GM23338 (cell line): Measurements from ENCODE around the gene CDK18. TPM values are rescaled to one million over a fixed set of nuclear protein-coding genes. Genes with fewer than 3 reads are reported as not detected.

Experiments used
- ATAC-seq: fragments of 200-7000 bp; cut with Tn5 transposase; 3 replicates; pipeline ENCODE4 v1.9.1; 2020
- DNase-seq: peaks from one replicate; pipeline ENCODE4 v3.0.0-alpha.2; 2015; ENCODE audit warnings: low spot score
- H2AFZ ChIP-seq: fragments of 200-600 bp; sonication (generic); 2 replicates; pipeline ENCODE4 v1.8.0; 2016; ENCODE audit warnings: antibody characterized with exemption, mild to moderate bottlenecking, moderate library complexity
- H3F3A ChIP-seq: fragments of 200-600 bp; sonication (generic); replicated peaks from 2 replicates; pipeline ENCODE4 v1.8.0; 2017; ENCODE audit warnings: antibody characterized with exemption, mixed run types, low read depth
- H3K27ac ChIP-seq: fragments of 200-600 bp; sonication (generic); 2 replicates; pipeline ENCODE4 v1.6.1; 2016; ENCODE audit warnings: low read depth
- H3K27me3 ChIP-seq: fragments of 200-600 bp; sonication (generic); 2 replicates; pipeline ENCODE4 v1.8.0; 2016; ENCODE audit warnings: mild to moderate bottlenecking, mixed run types, moderate library complexity; ENCODE audit not compliant: insufficient read depth
- H3K36me3 ChIP-seq: fragments of 200-600 bp; sonication (generic); 2 replicates; pipeline ENCODE4 v1.8.0; 2016; ENCODE audit warnings: mild to moderate bottlenecking; ENCODE audit not compliant: insufficient read depth
- H3K4me1 ChIP-seq: fragments of 200-600 bp; sonication (generic); 2 replicates; pipeline ENCODE4 v1.8.0; 2016; ENCODE audit warnings: mild to moderate bottlenecking, moderate library complexity; ENCODE audit not compliant: insufficient read depth
- H3K4me2 ChIP-seq: fragments of 200-600 bp; sonication (generic); 2 replicates; pipeline ENCODE4 v1.7.1; 2017; ENCODE audit warnings: mixed run types
- H3K4me3 ChIP-seq: fragments of 200-600 bp; sonication (generic); 2 replicates; pipeline ENCODE4 v1.6.1; 2016; ENCODE audit warnings: mixed run types
- H3K79me2 ChIP-seq: fragments of 200-600 bp; sonication (generic); replicated peaks from 2 replicates; pipeline ENCODE4 v1.8.0; 2017; ENCODE audit warnings: mild to moderate bottlenecking; ENCODE audit not compliant: insufficient read depth
- H3K9me2 ChIP-seq: fragments of 200-600 bp; sonication (generic); 2 replicates; pipeline ENCODE4 v1.8.0; 2017; ENCODE audit not compliant: insufficient read depth
- H4K20me1 ChIP-seq: fragments of 200-600 bp; sonication (generic); replicated peaks from 2 replicates; pipeline ENCODE4 v1.8.0; 2017; ENCODE audit warnings: mild to moderate bottlenecking; ENCODE audit not compliant: insufficient read depth
- H3K27ac Mint-ChIP-seq: 2 replicates; pipeline ENCODE4 v1.8.0; 2020; ENCODE audit warnings: inconsistent platforms, mild to moderate bottlenecking, moderate library complexity, mixed read lengths
- H3K27me3 Mint-ChIP-seq: 3 replicates; pipeline ENCODE4 v1.8.0; 2022; ENCODE audit warnings: low read depth, mild to moderate bottlenecking, moderate library complexity, mixed read lengths, inconsistent platforms; ENCODE audit not compliant: insufficient read depth, poor library complexity
- H3K36me3 Mint-ChIP-seq: 3 replicates; pipeline ENCODE4 v1.8.0; 2021; ENCODE audit warnings: low read depth, mild to moderate bottlenecking, inconsistent platforms, moderate library complexity, mixed read lengths
- H3K4me1 Mint-ChIP-seq: 3 replicates; pipeline ENCODE4 v1.8.0; 2020; ENCODE audit warnings: mild to moderate bottlenecking, inconsistent platforms, mixed read lengths
- H3K4me3 Mint-ChIP-seq: 3 replicates; pipeline ENCODE4 v1.8.0; 2021; ENCODE audit warnings: moderate library complexity, mild to moderate bottlenecking, inconsistent platforms, mixed read lengths
- H3K9me3 Mint-ChIP-seq: 3 replicates; pipeline ENCODE4 v1.8.0; 2020; ENCODE audit warnings: moderate library complexity, mild to moderate bottlenecking, inconsistent platforms, mixed read lengths
- CREB1 ChIP-seq: fragments of 250-450 bp; sonication (Bioruptor Pico); IDR thresholded peaks from 2 replicates; pipeline ENCODE4 v1.5.0; 2020; ENCODE audit warnings: low read depth, mild to moderate bottlenecking, moderate library complexity
- CTCF ChIP-seq, 2 experiments: fragments of 200-600 bp in 1 of 2; sonication (generic) in 1 of 2; conservative IDR thresholded peaks; 2 replicates each; pipeline versions ENCODE4 v1.5.1 to v1.6.1; 2016 to 2017; ENCODE audit warnings: antibody characterized with exemption in 2 of 2, low read depth in 2 of 2, mild to moderate bottlenecking in 2 of 2, moderate library complexity in 1 of 2
- ETS1 ChIP-seq: IDR thresholded peaks from 2 replicates; pipeline ENCODE4 v1.6.1; 2016; ENCODE audit warnings: antibody characterized with exemption
- EZH2 ChIP-seq: fragments of 200-600 bp; sonication (generic); IDR thresholded peaks from one replicate; pipeline ENCODE4 v1.8.0; 2017; ENCODE audit warnings: antibody characterized with exemption, mild to moderate bottlenecking, low read depth; ENCODE audit not compliant: unreplicated experiment
- EZH2phosphoT487 ChIP-seq: fragments of 200-600 bp; sonication (generic); IDR thresholded peaks from one replicate; pipeline ENCODE4 v1.8.1; 2018; ENCODE audit warnings: antibody characterized with exemption; ENCODE audit not compliant: unreplicated experiment
- JUNB ChIP-seq: IDR thresholded peaks from one replicate; pipeline ENCODE4 v1.6.1; 2016; ENCODE audit warnings: antibody characterized with exemption; ENCODE audit not compliant: unreplicated experiment
- NANOG ChIP-seq: IDR thresholded peaks from 2 replicates; pipeline ENCODE4 v1.6.1; 2016; ENCODE audit warnings: antibody characterized with exemption, borderline replicate concordance
- POLR2AphosphoS5 ChIP-seq: IDR thresholded peaks from 2 replicates; pipeline ENCODE4 v1.6.1; 2016; ENCODE audit warnings: antibody characterized with exemption, low read depth
- REST ChIP-seq: IDR thresholded peaks from one replicate; pipeline ENCODE4 v1.6.1; 2018; ENCODE audit warnings: antibody characterized with exemption; ENCODE audit not compliant: unreplicated experiment
- STAT1 ChIP-seq: IDR thresholded peaks from one replicate; pipeline ENCODE4 v1.6.1; 2016; ENCODE audit warnings: antibody characterized with exemption; ENCODE audit not compliant: unreplicated experiment
- ZNF114 ChIP-seq: fragments of 250-450 bp; sonication (Bioruptor Pico); IDR thresholded peaks from 2 replicates; pipeline ENCODE4 v1.5.0; 2020; ENCODE audit warnings: mild to moderate bottlenecking, moderate library complexity
- ZNF331 ChIP-seq: fragments of 250-450 bp; sonication (Bioruptor Pico); IDR thresholded peaks from 2 replicates; pipeline ENCODE4 v1.5.0; 2020; ENCODE audit warnings: low read depth, mild to moderate bottlenecking, moderate library complexity
- ZNF462 ChIP-seq: fragments of 250-450 bp; sonication (Bioruptor Pico); IDR thresholded peaks from 2 replicates; pipeline ENCODE4 v1.5.0; 2020; ENCODE audit warnings: mild to moderate bottlenecking, moderate library complexity
- polyA plus RNA-seq: library from polyadenylated mRNA; unstranded; fragments of >200 nt; fragmentation: Nextera tagmentation; extraction: Ambion mirVana; gene quantifications from 2 replicates; pipeline ENCODE4 v1.2.1, GENCODE V29; 2016
- total RNA-seq: library from RNA; depleted of rRNA; stranded (reverse); fragments of >200 nt; shearing (Covaris generic); gene quantifications from 2 replicates; pipeline ENCODE4 v1.2.3, GENCODE V29; 2014

CDK18 gene
- total and polyA plus RNA-seq, 2 experiments from 2014 or later: 21.1 to 46.5 TPM

- H3K36me3 Mint-ChIP-seq: peaks cover 35% of the 10 kb centered on the region
- Histone ChIP-seq H2AFZ (no peak overlapping the region), H3K4me2 (no peak overlapping the region), H3K27ac (no peak overlapping the region), H3K36me3 (no peaks in the 10 kb centered on the region; the same call in 1 of the 2 replicates), H3K4me3 (no peak overlapping the region), H4K20me1 (no peaks in the 10 kb centered on the region), H3K27me3 (no peaks in the 10 kb centered on the region), H3F3A (peaks cover 5% of the 10 kb centered on the region; the same call in 1 of the 2 replicates), H3K9me2 (no peaks in the 10 kb centered on the region), H3K4me1 (peaks cover 9% of the 10 kb centered on the region), H3K79me2 (no peaks in the 10 kb centered on the region)
- H3K27me3 Mint-ChIP-seq: peaks cover 15% of the 10 kb centered on the region
- no peak for TF ChIP-seq ZNF462
- no peak for TF ChIP-seq ZNF331 (CRISPR knock-in tag)
- TF ChIP-seq CTCF (conservative IDR thresholded peaks at IDR 0.05; ENCODE audit: low read depth in 2 of 2): no peak
- no peak for TF ChIP-seq EZH2
- no peak for TF ChIP-seq JUNB
- TF ChIP-seq STAT1: no peak
- no peak for TF ChIP-seq EZH2phosphoT487
- no peak for TF ChIP-seq NANOG
- no peak for TF ChIP-seq ZNF114 (CRISPR knock-in tag)
- no peak for TF ChIP-seq ETS1
- TF ChIP-seq POLR2AphosphoS5: no peak
- TF ChIP-seq CREB1 (CRISPR knock-in tag): no peak
- no peak for TF ChIP-seq REST
- no peak overlapping the region for H3K4me3 Mint-ChIP-seq
- DNase-seq (no peak), ATAC-seq (no peak)
- H3K9me3 Mint-ChIP-seq: peaks cover 2% of the 10 kb centered on the region; the same call in 2 of the 3 replicates
- peaks cover 18% of the 10 kb centered on the region for H3K4me1 Mint-ChIP-seq
- H3K27ac Mint-ChIP-seq: no peak overlapping the region
Measured at GRCh38 chr1:205531191-205532025, 26.9 kb downstream of the CDK18 start.
